Activated CD8-positive, alpha-beta memory T cell treated with anti-CD3 and anti-CD28 coated beads for 36 hours (primary cell): ENCODE data around the gene GSTM2. TPM values are rescaled to one million over a fixed set of nuclear protein-coding genes. Genes with fewer than 3 reads are reported as not detected.

Source experiments
- CTCF ChIA-PET: fragments of 350-600 bp; sonication (Branson Sonifier 250); formaldehyde crosslinking; loops from one replicate; lab custom pipeline; 2021; ENCODE audit warnings: antibody characterized with exemption; lab: Charles Lee
- POLR2A ChIA-PET: fragments of 350-600 bp; sonication (Branson Sonifier 250); formaldehyde crosslinking; loops from one replicate; lab custom pipeline; 2021; ENCODE audit warnings: antibody characterized with exemption; lab: Charles Lee
- total RNA-seq, 2 experiments: library from RNA; stranded (reverse); gene quantifications; one replicate each; pipeline ENCODE4 v1.2.3, GENCODE V29; 2021

The GSTM2 gene
- total RNA-seq, 2 experiments from 2014 or later, result 3.1 to 4.1 TPM

DNA sequence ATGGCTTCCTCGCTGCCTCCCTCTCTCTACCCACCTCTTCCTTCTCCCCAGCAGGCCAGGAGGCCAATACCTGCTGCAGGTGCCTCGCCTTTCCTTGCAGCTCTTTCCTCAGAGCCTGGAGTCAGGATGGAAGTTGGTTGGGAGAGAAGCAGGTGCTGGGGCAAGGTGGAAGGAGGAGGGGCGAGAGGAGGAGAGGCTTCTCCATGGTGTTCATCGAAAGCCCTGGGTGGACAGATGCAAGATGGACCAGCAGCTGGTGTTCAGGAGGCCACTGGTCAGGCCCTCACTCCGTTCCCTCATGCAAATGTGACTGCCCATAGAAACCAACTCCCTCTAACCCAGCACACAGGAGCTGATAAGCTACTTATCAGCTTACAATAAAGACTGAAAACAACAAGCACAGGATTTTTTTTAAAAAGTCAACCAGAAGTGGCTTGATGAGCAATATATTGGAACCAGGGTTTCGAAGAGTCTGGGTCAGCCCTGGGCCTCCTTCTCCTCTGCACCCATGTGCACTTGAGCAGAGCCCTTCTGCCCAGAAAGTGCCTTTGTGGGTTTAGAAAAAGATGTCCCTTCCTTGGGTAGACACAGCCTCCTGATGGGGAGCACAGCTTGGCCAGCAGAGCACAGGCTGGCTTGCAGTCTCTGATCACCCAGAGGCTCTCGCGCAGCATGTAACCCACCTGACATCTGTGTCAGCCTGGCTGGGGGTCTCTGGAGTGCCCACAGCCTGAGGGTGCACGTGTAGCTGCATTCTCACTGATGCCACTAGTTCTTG is 28.6 kb upstream of the GSTM2 start:
- ChIA-PET POLR2A (interaction anchor here (0.7 to 1.4 kb wide), 2 partner anchors 17 to 135 kb away, joined by 3 to 4 read pairs; partner anchors contain the start of gene GSTM4), CTCF (interaction anchor here (0.6 to 5.3 kb wide), 20 partner anchors 9 to 568 kb away, joined by 3 to 68 read pairs (median 5); partner anchors contain the start of genes AHCYL1, GNAI3, GNAT2 and GSTM4)

DNA sequence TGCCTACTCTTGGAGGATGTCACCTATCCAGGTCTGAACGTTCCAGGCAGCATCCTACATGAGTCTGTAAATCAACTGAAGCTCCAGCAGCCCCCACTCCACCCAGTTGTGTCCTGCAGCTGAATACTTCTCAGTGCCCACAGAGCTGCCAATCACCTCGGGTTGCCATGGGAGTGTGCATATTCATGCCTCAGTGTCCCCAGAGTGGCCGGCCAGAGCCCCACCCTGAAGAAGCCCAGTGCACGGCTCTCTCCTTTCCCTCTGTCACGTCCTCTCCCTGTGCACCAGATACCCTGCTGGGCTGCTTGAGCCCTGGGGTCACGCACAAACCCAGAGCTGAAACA is 28.0 kb upstream of the GSTM2 start:
- ChIA-PET CTCF (interaction anchor here (0.6 to 5.3 kb wide), 31 partner anchors 10 to 568 kb away, joined by 3 to 68 read pairs (median 4); partner anchors contain the start of genes AHCYL1, GNAI3, GNAT2 and GPR61), POLR2A (interaction anchor here (0.7 to 1.4 kb wide), 3 partner anchors 16 to 134 kb away, joined by 3 to 4 read pairs (median 3); partner anchors contain the start of genes GNAI3 and GSTM4)

DNA sequence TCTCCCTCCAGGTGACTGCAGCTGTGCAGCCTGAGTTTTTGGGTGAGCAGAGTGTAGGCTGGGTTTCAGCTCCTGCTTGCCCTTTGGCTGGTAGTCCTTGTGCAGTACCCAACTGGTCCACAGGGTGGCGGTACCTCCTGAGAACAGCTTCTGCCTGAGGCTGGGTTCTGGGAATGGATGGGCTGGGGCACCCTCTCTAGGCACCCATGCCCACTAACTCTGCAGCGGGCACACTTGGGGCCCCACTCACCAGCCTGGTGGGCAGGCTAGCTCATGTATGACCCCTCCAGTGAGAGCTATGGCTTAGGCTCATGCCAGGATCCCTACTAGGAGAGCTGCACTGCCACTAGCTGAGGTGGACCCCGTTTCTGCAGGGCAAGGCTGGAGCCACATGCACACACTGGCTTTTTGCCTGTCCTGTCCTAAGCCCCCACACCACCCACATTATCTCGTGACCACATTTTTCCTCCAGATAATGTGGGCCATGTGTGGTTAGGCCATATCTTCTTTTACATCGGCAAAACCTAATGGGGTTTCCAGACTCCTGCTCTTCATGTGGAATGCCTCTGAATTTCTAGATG is 27.5 kb upstream of the GSTM2 start:
- ChIA-PET CTCF (interaction anchor here (0.6 to 5.3 kb wide), 34 partner anchors 10 to 437 kb away, joined by 3 to 68 read pairs (median 4); partner anchors contain the start of genes AHCYL1, CYB561D1, GNAI3 and GNAT2), POLR2A (interaction anchor here (0.7 to 1.4 kb wide), 3 partner anchors 16 to 134 kb away, joined by 3 to 4 read pairs (median 3); partner anchors contain the start of genes GNAI3 and GSTM4)

DNA sequence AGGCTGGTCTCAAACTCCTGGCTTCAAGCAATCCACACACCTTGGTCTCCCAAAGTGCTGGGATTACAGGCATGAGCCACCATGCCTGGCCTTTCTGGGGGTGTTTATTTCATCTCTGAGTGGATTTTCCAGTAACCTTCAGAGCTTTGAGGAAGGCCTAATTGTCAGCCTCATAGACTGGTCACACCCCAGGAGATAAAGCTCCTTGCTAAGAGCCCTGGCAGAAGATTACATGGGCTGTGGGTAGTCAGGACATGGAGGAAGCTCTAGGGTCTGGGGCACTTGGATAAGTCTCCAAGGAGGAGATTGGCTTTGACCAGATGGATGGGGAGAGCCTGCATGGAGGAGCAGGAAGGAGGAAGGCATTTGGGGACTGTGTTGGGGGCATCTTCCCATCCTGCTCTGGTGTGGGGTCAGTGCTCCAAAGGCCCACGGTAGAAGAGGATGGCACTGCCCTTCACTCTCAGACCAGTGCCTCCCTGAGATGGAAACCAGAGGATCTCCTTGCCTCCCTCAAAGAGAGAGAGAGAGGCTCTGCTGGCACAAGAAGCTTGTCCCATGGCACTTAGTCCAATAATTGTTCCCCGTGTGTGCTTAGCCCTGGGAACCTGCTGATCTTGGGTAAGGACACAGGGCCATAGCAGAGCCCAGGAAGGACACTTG is 26.6 kb upstream of the GSTM2 start:
- ChIA-PET CTCF (interaction anchor here (1.0 to 5.3 kb wide), 18 partner anchors 11 to 437 kb away, joined by 3 to 68 read pairs (median 7); partner anchors contain the start of genes AHCYL1, CYB561D1, GNAI3 and GPR61), POLR2A (no interaction called here)

DNA sequence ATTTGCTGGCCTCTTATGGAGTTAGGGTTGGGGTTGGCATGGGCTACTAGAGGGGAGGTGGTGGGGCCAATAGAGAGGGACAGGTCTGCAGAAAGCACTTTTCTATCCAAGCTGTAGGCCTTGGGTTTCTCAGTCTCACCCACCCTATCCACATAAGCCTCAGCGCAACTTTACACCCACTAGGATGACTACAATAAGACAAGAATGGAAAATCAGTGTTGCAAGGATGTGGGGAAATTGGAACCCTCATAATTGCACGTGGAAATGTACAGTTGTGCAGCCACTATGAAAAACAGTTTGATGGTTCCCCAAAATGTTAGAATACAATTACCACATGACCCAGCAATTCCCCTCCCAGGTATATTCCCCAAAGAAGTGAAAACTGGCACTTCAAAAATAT is 26.0 kb upstream of the GSTM2 start:
- POLR2A ChIA-PET, result no interaction called here
- CTCF ChIA-PET, result interaction anchor here (1.3 to 5.3 kb wide), 6 partner anchors 11 to 342 kb away, joined by 3 to 68 read pairs (median 34); partner anchors contain the start of genes AHCYL1 and GSTM4

DNA sequence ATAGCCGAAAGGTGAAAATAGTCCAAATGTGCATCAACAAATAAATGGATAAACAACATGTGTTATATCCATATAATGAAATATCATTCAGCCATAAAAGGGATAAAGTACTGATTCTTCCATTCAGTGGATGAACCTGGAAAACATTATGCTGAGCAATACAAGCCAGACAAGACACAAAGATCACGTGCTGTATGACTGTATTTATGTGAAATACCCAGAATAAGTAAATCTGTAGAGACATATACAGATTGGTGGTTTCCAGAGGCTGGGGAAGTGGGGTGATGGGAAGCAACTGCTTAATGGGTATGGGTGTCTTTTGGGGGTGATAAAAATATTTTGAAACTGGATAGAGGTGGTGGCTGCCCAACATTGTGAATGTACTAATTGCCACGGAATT is 25.2 kb upstream of the GSTM2 start:
- POLR2A ChIA-PET, result no interaction called here
- CTCF ChIA-PET, result interaction anchor here (0.6 to 5.3 kb wide), 9 partner anchors 10 to 386 kb away, joined by 3 to 37 read pairs (median 4); partner anchors contain the start of genes AHCYL1, GSTM2 and GSTM4

DNA sequence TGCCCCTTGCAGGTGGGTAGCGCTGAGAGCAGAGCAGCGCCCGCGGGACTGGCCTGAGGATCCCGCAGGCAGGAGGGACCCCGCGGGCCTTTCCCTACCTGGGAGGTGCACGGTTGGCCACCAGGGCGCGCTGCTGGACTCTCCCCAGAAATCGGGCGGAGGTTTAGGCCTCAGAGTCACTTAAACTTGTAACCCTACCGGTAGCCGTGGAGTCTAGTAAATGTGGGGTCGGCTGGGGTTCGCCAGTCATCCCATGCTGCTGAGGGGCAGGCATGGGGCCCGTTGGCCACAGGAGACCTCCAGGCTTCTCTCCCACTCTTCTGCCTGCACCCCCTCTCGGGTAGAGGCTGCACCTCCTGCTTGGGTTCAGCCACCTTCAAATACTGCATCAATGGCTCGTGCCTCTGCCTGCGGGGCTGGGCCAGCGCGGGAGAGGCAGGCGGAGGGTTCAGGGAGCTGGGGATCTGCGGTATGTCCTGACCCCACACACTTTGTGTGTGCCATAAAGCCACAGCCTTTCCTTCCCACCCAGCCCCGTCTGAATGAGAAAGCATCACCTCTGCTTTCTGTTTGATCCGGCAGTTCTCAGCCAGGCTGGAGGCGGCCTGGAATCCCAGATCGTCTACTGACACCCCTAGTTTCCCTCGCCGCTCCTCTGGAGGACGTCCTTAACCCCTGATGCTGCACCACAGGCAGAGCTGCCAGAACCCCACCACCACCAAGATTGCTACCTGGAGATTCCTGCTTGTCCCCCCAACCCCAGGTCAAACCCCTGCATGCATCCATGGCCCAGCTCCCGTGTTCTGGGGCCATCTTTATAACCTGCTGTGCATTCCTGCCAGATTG is 24.2 kb upstream of the GSTM2 start:
- CTCF ChIA-PET, result interaction anchor here (0.8 to 5.3 kb wide), 11 partner anchors 9 to 385 kb away, joined by 3 to 37 read pairs (median 3); partner anchors contain the start of genes AHCYL1, GSTM2 and GSTM4
- POLR2A ChIA-PET, result no interaction called here

DNA sequence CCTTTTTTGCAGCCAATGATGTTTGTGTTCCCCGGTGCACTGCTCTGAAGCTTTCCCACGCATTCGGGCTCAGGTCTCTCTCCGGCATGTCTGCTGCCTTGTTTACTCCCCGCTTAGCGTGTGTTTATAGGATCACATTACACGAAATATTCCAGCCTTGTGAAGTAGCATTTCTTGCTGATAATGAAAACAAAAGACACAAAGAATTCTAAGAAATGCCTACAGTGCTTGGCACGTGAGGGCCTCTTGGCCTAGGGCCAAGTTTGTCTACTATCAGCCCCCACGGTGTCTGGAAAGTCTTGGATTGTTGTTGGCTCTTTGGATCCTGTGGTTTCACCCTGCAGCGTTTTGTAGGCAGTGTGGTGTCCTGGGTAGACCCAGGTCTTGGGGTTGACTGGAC is 23.2 kb upstream of the GSTM2 start:
- POLR2A ChIA-PET, result no interaction called here
- CTCF ChIA-PET, result interaction anchor here (1.1 to 2.0 kb wide), 3 partner anchors 98 to 128 kb away, joined by 3 to 7 read pairs (median 3); no protein-coding TSS in a partner anchor

DNA sequence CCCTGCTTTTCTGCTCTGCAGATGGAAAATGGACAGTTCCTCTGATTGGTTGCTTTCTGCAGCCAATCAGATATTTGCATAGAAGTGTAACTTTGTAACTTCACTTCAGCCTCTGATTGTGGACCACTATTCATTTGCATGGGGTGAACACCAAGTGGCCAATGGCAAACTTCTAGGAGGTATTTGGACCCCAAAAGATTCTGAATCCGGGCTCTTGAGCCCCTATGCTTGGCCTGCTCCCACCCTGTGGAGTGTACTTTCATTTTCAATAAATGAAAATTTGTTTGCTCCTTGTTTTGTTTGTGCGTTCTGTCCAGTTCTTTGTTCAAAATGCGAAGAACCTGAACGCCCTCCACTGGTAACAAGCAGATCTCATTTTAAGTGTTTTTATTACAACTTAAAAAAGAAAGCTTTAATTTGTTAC is 18.4 kb upstream of the GSTM2 start:
- CTCF ChIA-PET, result interaction anchor here (1.0 to 9.1 kb wide), 4 partner anchors 9 to 335 kb away, joined by 3 to 66 read pairs (median 4); partner anchors contain the start of gene AHCYL1
- POLR2A ChIA-PET, result no interaction called here

DNA sequence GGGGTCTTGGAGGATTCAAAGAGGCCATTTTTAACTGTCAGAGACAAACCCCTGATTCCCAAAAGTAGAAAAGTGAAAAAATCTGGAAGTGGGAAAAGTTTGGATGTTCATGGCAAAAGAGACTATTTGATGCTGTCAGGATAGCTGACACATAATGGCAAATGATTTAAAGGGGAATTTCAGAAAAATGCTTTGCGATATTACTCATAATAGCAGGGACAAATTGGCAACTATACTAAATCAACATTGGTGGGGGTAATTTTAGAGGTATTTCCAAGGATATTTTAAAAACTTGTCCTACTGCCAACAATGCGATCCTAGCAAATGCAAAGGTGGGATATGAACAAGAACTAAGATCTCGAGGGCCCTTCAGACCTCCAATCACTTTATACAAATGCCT is 17.2 kb upstream of the GSTM2 start:
- ChIA-PET POLR2A (no interaction called here), CTCF (interaction anchor here (0.6 to 9.1 kb wide), 5 partner anchors 11 to 378 kb away, joined by 3 to 66 read pairs (median 5); partner anchors contain the start of gene AHCYL1)

DNA sequence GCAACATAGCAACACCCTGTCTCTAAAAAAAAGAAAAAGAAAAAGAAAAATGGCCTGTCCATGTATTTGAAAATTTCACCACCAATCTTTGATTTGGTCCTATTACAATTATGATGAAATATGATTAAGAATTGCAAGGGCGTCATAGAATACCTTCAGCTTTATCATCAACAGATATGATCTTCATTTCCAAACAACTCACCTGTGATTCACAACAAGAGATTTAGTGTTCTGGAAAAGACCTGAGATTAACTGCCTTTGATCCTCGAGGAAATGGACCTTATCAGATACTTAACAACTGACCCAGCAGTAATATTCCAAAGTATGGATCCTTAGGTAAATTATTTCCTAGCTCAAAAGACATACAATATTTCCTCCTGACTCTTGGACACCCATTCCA is 15.5 kb upstream of the GSTM2 start:
- ChIA-PET CTCF (interaction anchor here (1.8 to 9.1 kb wide), 3 partner anchors 9 to 332 kb away, joined by 6 to 66 read pairs (median 8); partner anchors contain the start of gene AHCYL1), POLR2A (no interaction called here)

DNA sequence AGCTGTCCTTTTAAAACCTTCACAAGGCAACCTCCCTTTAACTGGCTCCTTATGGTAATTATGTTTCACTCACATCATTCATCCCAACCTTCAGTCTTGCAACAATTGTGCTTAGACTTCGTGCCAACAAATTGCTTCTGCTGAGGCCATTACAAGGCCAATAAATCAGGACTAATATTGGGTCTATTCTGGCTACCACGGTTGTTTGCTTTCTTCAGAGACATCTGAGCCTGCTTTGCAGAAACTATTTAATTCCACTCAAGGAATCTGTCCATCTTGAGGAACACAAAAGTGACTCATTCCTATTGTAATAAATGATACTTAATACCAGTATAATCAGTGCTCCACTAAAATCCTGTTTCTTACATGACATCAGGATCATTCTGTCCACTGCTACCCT is 14.6 kb upstream of the GSTM2 start:
- ChIA-PET CTCF (interaction anchor here (1.8 to 9.1 kb wide), 3 partner anchors 10 to 331 kb away, joined by 6 to 66 read pairs (median 8); partner anchors contain the start of gene AHCYL1), POLR2A (no interaction called here)

DNA sequence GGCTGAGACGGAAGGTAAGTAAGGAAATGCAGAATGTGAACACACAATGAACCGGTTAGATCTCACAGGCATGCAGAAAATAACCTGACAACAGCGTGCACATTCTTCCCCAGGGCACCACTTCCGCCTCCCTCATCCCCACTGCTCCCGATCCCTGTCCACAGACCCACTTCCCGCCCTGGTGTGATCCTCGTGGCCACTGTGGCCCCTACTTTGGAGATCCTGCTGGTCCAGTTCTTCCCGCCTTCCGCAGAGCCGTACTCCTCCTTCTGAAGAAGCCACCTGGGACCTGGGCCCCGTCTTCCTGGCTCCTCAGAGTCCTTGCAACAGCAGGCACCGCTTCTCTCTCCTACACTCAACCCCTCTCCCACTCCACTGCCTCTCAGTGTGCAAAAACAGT is 13.3 kb upstream of the GSTM2 start:
- CTCF ChIA-PET, result interaction anchor here (0.7 to 9.1 kb wide), 4 partner anchors 15 to 331 kb away, joined by 3 to 66 read pairs (median 4); no protein-coding TSS in a partner anchor
- POLR2A ChIA-PET, result no interaction called here

DNA sequence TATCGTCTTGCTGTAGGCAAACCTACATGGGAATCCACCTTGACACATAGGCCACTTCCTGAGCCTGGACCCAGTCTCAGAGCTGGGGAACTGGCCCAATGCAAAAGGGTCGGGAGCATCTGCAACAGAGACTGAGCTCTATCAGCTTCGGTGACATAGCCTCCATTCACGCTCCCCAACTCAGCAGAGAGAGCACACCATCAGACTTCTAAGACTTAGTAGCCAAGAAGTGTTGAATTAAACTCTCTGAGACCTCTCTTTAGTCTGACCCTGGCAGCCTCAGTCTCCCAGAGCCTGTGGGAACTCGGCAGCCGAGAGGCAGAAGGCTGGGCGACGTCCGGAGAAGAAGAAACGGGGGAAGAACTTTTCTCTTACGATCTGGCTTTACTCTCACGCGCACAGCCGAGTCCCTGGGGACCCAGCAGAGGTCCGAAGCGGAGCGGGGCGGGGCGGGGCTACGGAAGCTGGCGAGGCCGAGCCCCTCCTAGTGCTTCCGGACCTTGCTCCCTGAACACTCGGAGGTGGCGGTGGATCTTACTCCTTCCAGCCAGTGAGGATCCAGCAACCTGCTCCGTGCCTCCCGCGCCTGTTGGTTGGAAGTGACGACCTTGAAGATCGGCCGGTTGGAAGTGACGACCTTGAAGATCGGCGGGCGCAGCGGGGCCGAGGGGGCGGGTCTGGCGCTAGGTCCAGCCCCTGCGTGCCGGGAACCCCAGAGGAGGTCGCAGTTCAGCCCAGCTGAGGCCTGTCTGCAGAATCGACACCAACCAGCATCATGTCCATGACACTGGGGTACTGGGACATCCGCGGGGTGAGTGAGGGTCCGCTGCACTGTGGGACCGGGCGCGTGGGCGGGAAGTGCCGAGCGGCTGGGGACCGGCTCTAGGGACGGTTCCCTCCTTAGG is 12.0 kb upstream of the GSTM2 start, which contains the start of gene GSTM4:
TSS of gene GSTM4 (plus strand) at position 485 of the 905 bp plus-strand sequence. CDS start at position 776, 291 bp downstream.
- CTCF ChIA-PET, result interaction anchor here (0.5 to 9.1 kb wide), 7 partner anchors 13 to 813 kb away, joined by 3 to 66 read pairs (median 3); partner anchors contain the start of genes AHCYL1 and EPS8L3
- POLR2A ChIA-PET, result interaction anchor here (0.8 kb wide), 1 partner anchor 16 kb away, joined by 3 read pairs; no protein-coding TSS in a partner anchor

DNA sequence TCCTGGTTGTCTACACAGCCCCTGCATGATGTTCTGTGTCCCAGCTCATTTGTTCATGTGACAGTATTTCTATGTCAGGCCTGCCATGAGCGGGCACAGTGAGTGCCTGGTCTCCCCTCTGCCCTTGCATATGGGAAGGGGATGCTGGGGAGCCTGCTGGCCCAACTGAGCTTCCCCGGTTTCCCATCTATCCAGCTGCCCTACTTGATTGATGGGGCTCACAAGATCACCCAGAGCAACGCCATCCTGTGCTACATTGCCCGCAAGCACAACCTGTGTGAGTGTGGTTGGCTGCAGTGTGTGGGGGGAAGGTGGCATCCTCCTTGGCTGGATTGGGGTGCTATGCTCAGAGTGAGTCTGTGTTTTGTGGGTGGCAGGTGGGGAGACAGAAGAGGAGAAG is 10.5 kb upstream of the GSTM2 start:
- CTCF ChIA-PET, result interaction anchor here (1.2 to 9.1 kb wide), 2 partner anchors 17 to 327 kb away, joined by 3 to 66 read pairs; partner anchors contain the start of gene AHCYL1

DNA sequence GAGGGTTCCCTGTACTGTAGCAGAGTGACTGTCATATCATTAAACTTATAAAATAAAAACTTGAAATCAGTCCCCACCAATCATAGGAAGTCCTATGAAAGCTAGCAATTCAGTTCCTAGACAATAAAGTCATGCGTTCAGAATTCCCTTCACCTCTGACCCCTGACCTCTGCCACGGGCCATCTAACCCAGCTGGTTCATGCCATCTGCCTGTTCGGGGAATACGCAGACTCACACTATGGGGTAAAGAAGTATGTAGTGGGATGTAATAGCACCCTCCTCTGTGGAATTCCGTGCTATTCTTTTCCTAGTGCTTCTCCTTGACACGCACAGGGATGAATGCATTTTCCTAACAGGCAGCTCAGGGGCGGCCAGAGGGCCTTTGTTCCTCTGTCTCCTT is 9.9 kb upstream of the GSTM2 start:
- CTCF ChIA-PET, result no interaction called here

More for the DNA sequence above, 10.5 kb upstream of the GSTM2 start:
- POLR2A ChIA-PET, result no interaction called here

More for the DNA sequence above, 9.9 kb upstream of the GSTM2 start:
- POLR2A ChIA-PET, result no interaction called here
